Stimulated activated CD4-positive, alpha-beta T cell treated with anti-CD3 and anti-CD28 coated beads, Interleukin-12 subunit alpha, Interleukin-12 subunit beta, amount 100 ng/mL, for 48 hours (primary cell): ENCODE results near the gene ZNF544.
A peak's percentile ranks its signal among the peaks of the same experiment; 100 is the strongest.
"Not testable (repeated sequence)": the region's sequence is repeated elsewhere in the genome, so short reads cannot be mapped to it uniquely, and the experiment has no call there.

Experiments
- DNase-seq, 3 donors: peaks; one replicate each; pipeline ENCODE4 v3.0.0-alpha.2; 2020; ENCODE audit warnings: low read depth in 2 of 3, low spot score in 1 of 3

ZNF544 gene

DNA sequence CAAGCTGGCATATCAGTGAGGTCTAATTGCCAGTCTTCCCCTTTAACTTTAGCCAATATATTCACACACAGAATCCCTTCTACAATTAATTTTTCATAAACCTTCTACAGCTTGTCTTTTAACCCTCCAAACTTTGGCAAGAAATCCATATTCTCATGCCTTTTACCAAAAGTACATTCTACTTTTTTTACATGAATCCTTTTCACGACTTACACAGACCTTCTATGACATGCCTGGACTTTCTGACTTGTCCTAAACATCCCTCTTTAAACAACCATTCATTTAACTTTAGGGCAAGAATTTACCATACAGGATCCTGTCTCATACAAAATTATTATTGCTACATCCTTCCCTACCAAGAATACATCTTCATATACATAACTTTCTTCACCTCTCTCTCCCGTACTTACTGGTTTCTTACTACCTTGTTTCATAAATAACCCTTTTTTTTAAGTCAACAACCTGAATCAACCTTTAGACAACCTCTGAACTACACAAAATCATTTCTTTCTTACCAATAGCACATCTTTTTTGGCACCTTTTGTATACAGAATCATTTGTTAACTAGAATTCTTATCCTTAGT is 23.5 kb downstream of the ZNF544 start:
- DNase-seq = no peak

DNA sequence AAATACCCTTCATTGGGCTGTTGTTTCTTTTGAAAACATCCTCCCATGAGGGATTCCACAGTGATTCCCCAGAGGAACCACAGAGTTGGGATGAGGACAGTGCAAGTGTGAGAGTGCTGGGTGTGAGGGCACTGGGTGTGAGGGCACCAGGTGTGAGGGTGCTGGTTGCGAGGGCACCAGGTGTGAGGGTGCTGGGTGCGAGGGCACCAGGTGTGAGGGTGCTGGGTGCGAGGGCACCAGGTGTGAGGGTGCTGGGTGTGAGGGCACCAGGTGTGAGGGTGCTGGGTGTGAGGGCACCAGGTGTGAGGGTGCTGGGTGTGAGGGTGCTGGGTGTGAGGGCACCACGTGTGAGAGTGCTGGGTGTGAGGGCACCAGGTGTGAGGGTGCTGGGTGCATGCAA is 29.5 kb downstream of the ZNF544 start:
- DNase-seq = not testable (repeated sequence)

GRCh38 chr19:58261600-58261967 is 32.9 kb downstream of the ZNF544 start:
- no peak for DNase-seq

- DNase-seq = no peak
Observed at GRCh38 chr19:58261968-58262921, 33.5 kb downstream of the ZNF544 start.

- DNase-seq = no peak
Observed at GRCh38 chr19:58262922-58263296, 34.2 kb downstream of the ZNF544 start.

DNA sequence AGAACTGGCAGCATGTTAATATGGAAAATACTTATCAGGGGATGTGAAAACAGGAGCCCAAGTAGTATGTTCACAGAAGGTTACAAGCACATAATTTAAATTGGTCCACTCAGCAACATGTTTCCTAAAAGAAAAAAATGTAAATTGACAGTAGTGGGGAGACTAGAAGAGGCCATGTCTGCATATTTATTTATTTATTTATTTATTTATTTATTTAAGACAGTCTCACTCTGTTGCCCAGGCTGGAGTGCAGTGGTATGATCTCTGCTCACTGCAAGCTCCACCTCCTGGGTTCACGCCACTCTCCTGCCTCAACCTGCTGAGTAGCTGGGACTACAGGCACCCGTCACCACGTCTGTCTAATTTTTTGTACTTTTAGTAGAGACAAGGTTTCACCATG is 36.4 kb downstream of the ZNF544 start:
- DNase-seq = no peak

GRCh38 chr19:58268344-58268743 is 39.6 kb downstream of the ZNF544 start:
- DNase-seq = no peak

DNA sequence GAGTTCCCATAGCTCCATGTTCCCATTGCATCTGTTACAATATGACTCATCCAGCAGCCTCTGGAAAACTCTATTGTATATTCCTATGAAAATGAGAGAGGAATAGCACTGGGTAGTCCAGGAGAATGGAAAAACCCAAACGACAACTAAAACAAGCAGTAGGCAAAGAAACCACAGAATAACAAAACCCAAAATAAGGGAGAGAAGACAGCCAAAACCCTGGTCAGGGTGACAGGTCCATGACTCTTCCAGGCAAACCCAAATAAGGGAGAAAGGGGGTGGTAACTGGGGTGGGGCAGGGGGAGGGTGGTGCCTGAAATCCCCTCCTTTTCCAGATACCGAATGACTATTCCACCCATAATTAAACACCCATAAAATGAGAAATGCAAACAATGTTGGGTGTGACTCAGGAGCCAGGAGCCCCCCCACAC is 46.1 kb downstream of the ZNF544 start:
- no peak for DNase-seq

GRCh38 chr19:58275564-58275963 is 46.9 kb downstream of the ZNF544 start:
- DNase-seq = no peak

- no peak for DNase-seq
Observed at GRCh38 chr19:58277197-58277596, 48.5 kb downstream of the ZNF544 start.

GRCh38 chr19:58277748-58278540 is 49.2 kb downstream of the ZNF544 start:
- DNase-seq = no peak

GRCh38 chr19:58278541-58279041 is 49.9 kb downstream of the ZNF544 start, which contains the start of gene ZNF8:
Gene ZNF8 (plus strand): TSS chr19:58278955. CDS start chr19:58279082, 127 bp downstream.
- DNase-seq = peak; percentile 95 to 98 (median 97)

GRCh38 chr19:58279042-58279924 is 50.6 kb downstream of the ZNF544 start:
- DNase-seq = peak in 2 of 3 donors; percentile 26 to 29

DNA sequence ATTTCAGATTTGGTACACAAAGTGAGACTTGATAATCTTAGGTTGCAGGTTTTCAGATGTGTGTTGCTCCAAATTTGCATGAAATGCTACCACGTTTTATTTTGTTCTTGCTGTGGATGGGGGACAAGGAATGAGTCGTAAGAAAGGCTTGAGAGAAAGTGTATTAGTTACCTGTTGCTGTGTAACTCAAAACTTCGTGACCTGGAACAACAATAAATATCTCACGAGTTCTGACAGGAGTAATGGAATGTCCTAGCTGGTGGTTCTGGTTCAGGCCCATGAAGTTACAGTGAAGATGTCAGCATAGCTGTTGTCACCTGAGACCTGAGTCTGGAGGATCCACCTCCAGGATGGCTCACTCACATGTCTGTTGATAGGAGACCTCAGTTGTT is 51.2 kb downstream of the ZNF544 start:
- DNase-seq = no peak

GRCh38 chr19:58284199-58284598 is 55.5 kb downstream of the ZNF544 start:
- no peak for DNase-seq

GRCh38 chr19:58291943-58292342 is 63.2 kb downstream of the ZNF544 start:
- DNase-seq = no peak

- no peak for DNase-seq
Observed at GRCh38 chr19:58294743-58295374, 66.1 kb downstream of the ZNF544 start.

GRCh38 chr19:58296104-58296503 is 67.4 kb downstream of the ZNF544 start:
- no peak for DNase-seq

GRCh38 chr19:58300620-58301019 is 71.9 kb downstream of the ZNF544 start:
- DNase-seq = no peak

DNA sequence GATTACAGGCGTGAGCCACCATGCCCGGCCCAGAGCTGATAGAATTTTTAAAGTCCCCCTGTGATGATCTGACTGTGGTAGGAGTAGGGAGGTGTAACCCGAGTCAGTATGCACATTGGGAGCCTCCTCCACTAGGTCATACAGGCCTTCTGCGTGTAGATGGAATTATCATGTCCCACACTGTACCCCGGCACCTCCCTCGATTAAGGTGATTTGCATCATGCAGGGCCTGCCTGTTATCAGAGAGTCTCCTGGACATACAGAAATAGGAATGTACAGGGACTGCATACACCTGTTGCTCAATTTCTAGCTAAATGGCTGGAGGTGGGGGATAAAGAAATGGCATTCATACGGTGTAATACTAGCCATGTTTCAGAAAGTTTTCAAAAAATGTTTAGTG is 75.5 kb downstream of the ZNF544 start:
- no peak for DNase-seq
